Nephron progenitor cell (in vitro differentiated cells): ENCODE measurements around the gene PAFAH1B2.

ENCODE experiments used
- DNase-seq: peaks from one replicate; pipeline ENCODE4 v3.0.0; 2021
- H3K27ac Mint-ChIP-seq: 2 replicates; pipeline ENCODE4 v1.8.0; 2021; ENCODE audit warnings: mild to moderate bottlenecking, moderate library complexity, mixed read lengths
- H3K27me3 Mint-ChIP-seq: 2 replicates; pipeline ENCODE4 v1.8.0; 2021; ENCODE audit warnings: mild to moderate bottlenecking, low read depth, mixed read lengths; ENCODE audit not compliant: poor library complexity
- H3K36me3 Mint-ChIP-seq: 2 replicates; pipeline ENCODE4 v1.8.0; 2021; ENCODE audit warnings: low read depth, mixed read lengths
- H3K4me1 Mint-ChIP-seq: 2 replicates; pipeline ENCODE4 v1.8.0; 2021; ENCODE audit warnings: mixed read lengths
- H3K4me3 Mint-ChIP-seq: 2 replicates; pipeline ENCODE4 v1.8.0; 2021; ENCODE audit warnings: mild to moderate bottlenecking, moderate library complexity, mixed read lengths
- H3K9me3 Mint-ChIP-seq: 2 replicates; pipeline ENCODE4 v1.8.0; 2021; ENCODE audit warnings: mild to moderate bottlenecking, moderate library complexity, mixed read lengths
- TF ChIP-seq, protein P1 (sequence below): fragments of 200-600 bp; sonication (generic); IDR thresholded peaks from 2 replicates; pipeline ENCODE4 v1.5.0; 2021; ENCODE audit warnings: antibody characterized with exemption

Gene PAFAH1B2

DNA sequence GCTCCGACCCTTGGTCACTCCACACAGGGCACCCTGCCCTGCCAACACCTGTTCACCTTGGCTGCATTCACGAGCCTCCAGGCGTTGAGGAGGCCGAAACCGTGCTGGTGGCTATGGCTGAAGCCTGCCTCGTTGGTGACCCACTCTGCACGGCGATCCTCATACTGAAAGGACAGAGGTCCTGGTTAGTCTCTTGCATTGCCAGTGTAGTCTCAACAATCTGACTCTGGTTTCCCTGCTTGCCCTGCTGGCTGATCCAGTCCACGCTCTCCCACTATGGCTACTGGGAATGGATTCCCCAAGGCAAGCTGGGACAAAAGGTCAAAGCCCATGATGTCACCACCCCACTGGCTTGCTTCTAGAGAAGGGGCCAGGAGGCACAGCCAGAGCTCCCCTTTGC is 74.9 kb downstream of the PAFAH1B2 start:
- Mint-ChIP-seq H3K4me1 (peaks cover 83% of the 10 kb centered on the region), H3K27me3 (peaks cover 6% of the 10 kb centered on the region), H3K27ac (no peak overlapping the region), H3K9me3 (no peaks in the 10 kb centered on the region), H3K4me3 (no peak overlapping the region), H3K36me3 (peaks cover 36% of the 10 kb centered on the region)
- no peak for DNase-seq
- TF ChIP-seq, protein P1, sequence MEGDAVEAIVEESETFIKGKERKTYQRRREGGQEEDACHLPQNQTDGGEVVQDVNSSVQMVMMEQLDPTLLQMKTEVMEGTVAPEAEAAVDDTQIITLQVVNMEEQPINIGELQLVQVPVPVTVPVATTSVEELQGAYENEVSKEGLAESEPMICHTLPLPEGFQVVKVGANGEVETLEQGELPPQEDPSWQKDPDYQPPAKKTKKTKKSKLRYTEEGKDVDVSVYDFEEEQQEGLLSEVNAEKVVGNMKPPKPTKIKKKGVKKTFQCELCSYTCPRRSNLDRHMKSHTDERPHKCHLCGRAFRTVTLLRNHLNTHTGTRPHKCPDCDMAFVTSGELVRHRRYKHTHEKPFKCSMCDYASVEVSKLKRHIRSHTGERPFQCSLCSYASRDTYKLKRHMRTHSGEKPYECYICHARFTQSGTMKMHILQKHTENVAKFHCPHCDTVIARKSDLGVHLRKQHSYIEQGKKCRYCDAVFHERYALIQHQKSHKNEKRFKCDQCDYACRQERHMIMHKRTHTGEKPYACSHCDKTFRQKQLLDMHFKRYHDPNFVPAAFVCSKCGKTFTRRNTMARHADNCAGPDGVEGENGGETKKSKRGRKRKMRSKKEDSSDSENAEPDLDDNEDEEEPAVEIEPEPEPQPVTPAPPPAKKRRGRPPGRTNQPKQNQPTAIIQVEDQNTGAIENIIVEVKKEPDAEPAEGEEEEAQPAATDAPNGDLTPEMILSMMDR, result no peak

DNA sequence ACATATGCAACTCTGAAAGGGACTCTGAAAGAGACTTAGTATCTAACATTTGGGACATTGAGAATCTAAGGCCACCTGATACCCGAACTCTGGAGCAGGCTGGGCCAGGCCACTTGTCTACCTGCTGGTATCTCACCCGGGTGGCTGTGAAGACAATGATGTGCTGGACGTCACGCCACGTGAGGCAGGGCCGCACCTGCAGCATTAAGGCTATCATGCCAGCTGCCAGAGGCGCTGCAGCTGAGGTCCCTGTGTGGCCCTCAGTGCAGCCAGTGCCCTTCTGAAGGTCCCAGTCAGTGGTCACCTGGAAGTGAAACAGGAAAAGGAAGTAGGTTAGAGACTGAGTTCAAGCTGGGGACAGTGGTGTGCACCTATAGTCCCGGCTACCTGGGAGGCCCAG is 75.4 kb downstream of the PAFAH1B2 start:
- H3K4me1 Mint-ChIP-seq, result peaks cover 83% of the 10 kb centered on the region
- H3K27ac Mint-ChIP-seq, result no peak overlapping the region
- H3K4me3 Mint-ChIP-seq, result no peak overlapping the region
- TF ChIP-seq, protein P1, result no peak
- peaks cover 8% of the 10 kb centered on the region for H3K27me3 Mint-ChIP-seq
- peaks cover 32% of the 10 kb centered on the region for H3K36me3 Mint-ChIP-seq
- DNase-seq, result no peak
- H3K9me3 Mint-ChIP-seq, result no peaks in the 10 kb centered on the region

DNA sequence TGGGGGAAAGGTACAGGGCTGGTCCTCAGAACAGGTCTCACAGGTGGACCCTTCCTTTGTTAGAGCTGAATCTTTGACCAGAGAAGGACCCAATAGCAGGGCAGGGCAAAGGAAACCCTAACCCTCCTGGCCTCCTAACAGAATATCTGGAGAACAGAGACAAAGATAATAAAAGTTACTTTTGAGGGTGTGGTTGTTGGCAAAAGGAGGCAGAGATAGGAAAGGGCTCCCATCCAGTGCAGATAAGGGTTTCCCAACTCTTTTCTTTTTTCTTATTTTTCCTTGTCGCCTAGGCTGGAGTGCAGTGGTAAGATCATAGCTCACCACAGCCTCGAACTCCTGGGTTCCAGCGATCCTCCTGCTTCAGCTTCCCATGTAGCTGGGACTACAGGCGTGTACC is 75.9 kb downstream of the PAFAH1B2 start:
- peaks cover 28% of the 10 kb centered on the region for H3K36me3 Mint-ChIP-seq
- TF ChIP-seq, protein P1, result no peak
- peaks cover 83% of the 10 kb centered on the region for H3K4me1 Mint-ChIP-seq
- H3K27me3 Mint-ChIP-seq, result peaks cover 8% of the 10 kb centered on the region
- no peak for DNase-seq
- peak overlapping the region; percentile 48 for H3K27ac Mint-ChIP-seq
- H3K4me3 Mint-ChIP-seq, result no peak overlapping the region
- H3K9me3 Mint-ChIP-seq, result no peaks in the 10 kb centered on the region

DNA sequence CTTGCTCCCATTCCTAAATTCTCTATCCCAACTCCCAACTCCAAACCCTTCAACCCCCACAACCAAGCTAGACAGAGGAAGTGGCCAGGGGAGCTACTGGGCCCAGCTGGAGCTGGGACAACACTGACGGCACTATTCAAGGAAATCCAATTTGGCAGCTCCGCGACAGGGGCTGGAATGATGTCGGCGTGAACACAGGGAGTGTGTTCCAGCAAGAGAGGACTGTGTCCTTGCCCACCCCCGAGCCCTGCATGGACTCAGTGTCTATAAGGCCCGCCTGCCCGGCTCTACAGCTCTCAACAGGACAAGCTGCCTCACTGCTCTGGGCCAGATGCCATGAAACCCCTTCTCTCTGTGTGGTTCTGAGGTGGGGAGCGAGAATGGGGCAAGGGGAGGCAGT is 76.5 kb downstream of the PAFAH1B2 start:
- H3K4me3 Mint-ChIP-seq, result no peak overlapping the region
- peaks cover 88% of the 10 kb centered on the region for H3K4me1 Mint-ChIP-seq
- H3K9me3 Mint-ChIP-seq, result no peaks in the 10 kb centered on the region
- H3K27ac Mint-ChIP-seq, result no peak overlapping the region
- TF ChIP-seq, protein P1, result no peak
- H3K36me3 Mint-ChIP-seq, result peaks cover 28% of the 10 kb centered on the region
- peaks cover 11% of the 10 kb centered on the region for H3K27me3 Mint-ChIP-seq
- DNase-seq, result no peak

DNA sequence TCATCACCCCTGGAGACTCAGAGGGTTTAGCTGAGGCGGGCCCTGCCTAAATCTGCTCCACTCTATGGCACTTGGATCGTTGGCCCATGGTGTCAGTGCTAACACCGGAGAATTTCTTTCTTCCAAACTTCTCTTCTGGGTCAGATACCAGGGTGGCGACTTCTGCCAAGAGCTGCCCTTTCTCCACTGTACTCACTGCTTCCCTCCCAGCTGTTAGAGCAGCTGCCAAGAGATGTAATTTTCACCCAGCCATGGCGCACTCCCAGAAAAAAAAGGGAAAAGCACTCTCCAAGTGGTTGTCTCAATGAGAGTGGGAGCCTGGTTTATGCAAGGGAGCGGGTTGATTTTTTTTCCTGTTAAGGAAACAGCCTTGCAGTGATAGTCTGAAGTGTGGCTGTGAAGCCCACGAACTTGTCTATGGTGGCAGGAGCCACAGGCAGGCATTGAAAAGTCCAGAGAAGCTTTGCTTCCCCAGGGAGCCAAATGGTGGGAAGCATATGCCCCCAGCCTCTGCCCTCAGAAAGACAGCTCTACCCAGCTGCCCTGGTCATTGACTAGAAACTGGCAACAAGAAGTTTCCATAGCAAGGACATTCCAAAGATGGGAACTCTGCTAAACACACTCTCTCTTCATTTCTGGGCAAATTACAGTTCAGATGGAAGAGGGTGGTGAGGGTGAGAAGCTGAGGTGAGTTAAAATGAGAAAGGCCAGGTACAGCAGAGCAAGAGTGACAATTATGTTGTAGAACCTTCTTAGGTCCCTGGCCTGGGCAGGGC is 77.1 kb downstream of the PAFAH1B2 start:
- no peak for DNase-seq
- Mint-ChIP-seq H3K4me3 (no peak overlapping the region), H3K9me3 (no peaks in the 10 kb centered on the region), H3K36me3 (peaks cover 28% of the 10 kb centered on the region), H3K4me1 (peaks cover 94% of the 10 kb centered on the region), H3K27ac (peak overlapping the region; percentile 75), H3K27me3 (peaks cover 11% of the 10 kb centered on the region)
- TF ChIP-seq, protein P1, result no peak
